ENCODE results near the gene SLC7A11.

DNA sequence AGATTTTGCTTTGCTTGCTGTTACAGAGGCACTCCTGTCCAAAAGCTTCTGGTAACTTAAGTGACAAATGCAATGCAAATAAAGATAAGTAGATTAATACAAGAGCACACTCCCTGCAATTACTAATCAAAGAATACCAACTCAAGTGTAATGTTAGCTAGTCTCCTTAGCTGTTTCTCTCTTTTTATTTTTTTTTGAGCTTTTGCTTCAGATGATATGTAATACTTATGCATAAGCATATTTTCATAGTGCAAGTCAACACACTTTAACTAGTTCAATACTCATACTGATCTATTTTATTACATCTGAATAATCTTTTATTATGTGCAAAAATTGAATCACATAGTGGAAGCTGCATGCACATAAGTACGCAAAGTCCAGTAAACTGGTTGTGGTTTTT is 2.7 kb downstream of the SLC7A11 start:
- TF ChIP-seq, protein P1, sequence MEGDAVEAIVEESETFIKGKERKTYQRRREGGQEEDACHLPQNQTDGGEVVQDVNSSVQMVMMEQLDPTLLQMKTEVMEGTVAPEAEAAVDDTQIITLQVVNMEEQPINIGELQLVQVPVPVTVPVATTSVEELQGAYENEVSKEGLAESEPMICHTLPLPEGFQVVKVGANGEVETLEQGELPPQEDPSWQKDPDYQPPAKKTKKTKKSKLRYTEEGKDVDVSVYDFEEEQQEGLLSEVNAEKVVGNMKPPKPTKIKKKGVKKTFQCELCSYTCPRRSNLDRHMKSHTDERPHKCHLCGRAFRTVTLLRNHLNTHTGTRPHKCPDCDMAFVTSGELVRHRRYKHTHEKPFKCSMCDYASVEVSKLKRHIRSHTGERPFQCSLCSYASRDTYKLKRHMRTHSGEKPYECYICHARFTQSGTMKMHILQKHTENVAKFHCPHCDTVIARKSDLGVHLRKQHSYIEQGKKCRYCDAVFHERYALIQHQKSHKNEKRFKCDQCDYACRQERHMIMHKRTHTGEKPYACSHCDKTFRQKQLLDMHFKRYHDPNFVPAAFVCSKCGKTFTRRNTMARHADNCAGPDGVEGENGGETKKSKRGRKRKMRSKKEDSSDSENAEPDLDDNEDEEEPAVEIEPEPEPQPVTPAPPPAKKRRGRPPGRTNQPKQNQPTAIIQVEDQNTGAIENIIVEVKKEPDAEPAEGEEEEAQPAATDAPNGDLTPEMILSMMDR (IDR thresholded peaks at IDR 0.05), result no peak
- TF ChIP-seq POLR2AphosphoS5 (IDR thresholded peaks at IDR 0.05) (no peak), POLR2A (IDR thresholded peaks at IDR 0.05) (no peak), EP300 (IDR thresholded peaks at IDR 0.05) (no peak)

All from sigmoid colon (tissue), 4 donors.